OCI-LY7 (cell line): Measurements from ENCODE around the gene KLHL41. TPM values are rescaled to one million over a fixed set of nuclear protein-coding genes. Genes with fewer than 3 reads are reported as not detected.
"Not testable (repeated sequence)": the region's sequence is repeated elsewhere in the genome, so short reads cannot be mapped to it uniquely, and the experiment has no call there.

ENCODE experiments used
- BruUV-seq: library from RNA; stranded (reverse); fragments of 400-500 nt; replicated peaks from 2 replicates; lab custom pipeline; 2021; lab: Mats Ljungman, UMichigan
- CTCF ChIA-PET: fragments of 300-600 bp; sonication (Branson Sonifier 250); formaldehyde crosslinking; loops from one replicate; lab custom pipeline; 2022; ENCODE audit warnings: antibody characterized with exemption; ENCODE audit not compliant: unreplicated experiment; lab: Charles Lee
- POLR2A ChIA-PET: fragments of 300-600 bp; sonication (Branson Sonifier 250); formaldehyde crosslinking; loops from one replicate; lab custom pipeline; 2022; ENCODE audit warnings: antibody characterized with exemption; lab: Charles Lee
- DNase-seq: peaks from one replicate; pipeline ENCODE4 v3.0.0-alpha.2; 2015; ENCODE audit warnings: low spot score
- H2AFZ ChIP-seq: fragments of 200-600 bp; sonication (generic), shearing (Covaris generic); 2 replicates; pipeline ENCODE4 v1.6.1; 2014; ENCODE audit warnings: mild to moderate bottlenecking, antibody characterized with exemption, low read length, moderate library complexity
- H3K27ac ChIP-seq: fragments of 200-600 bp; sonication (generic); 2 replicates; pipeline ENCODE4 v1.5.1; 2014; ENCODE audit warnings: mixed run types, low read depth, mild to moderate bottlenecking, moderate library complexity, low read length, inconsistent platforms; ENCODE audit not compliant: poor library complexity, severe bottlenecking
- H3K36me3 ChIP-seq: fragments of 200-600 bp; sonication (generic); 2 replicates; pipeline ENCODE4 v1.6.1; 2014; ENCODE audit warnings: mild to moderate bottlenecking, antibody characterized with exemption, low read length, moderate library complexity, mixed read lengths; ENCODE audit not compliant: insufficient read depth
- H3K4me1 ChIP-seq: fragments of 200-600 bp; sonication (generic); 2 replicates; pipeline ENCODE4 v1.5.1; 2014; ENCODE audit warnings: mild to moderate bottlenecking, low read length; ENCODE audit not compliant: insufficient read depth, poor library complexity, severe bottlenecking
- H3K4me2 ChIP-seq: fragments of 200-600 bp; sonication (generic); 2 replicates; pipeline ENCODE4 v1.6.1; 2014; ENCODE audit warnings: mild to moderate bottlenecking, low read length
- H3K4me3 ChIP-seq: fragments of 200-600 bp; sonication (generic); 2 replicates; pipeline ENCODE4 v1.5.1; 2014; ENCODE audit warnings: mild to moderate bottlenecking, low read depth, low read length; ENCODE audit not compliant: poor library complexity, severe bottlenecking
- H3K79me2 ChIP-seq: fragments of 200-600 bp; sonication (generic); 2 replicates; pipeline ENCODE4 v1.6.1; 2016; ENCODE audit warnings: low read depth, mild to moderate bottlenecking, low read length, moderate library complexity, mixed read lengths; ENCODE audit not compliant: insufficient read depth
- H3K9me2 ChIP-seq: fragments of 200-600 bp; sonication (generic); 2 replicates; pipeline ENCODE4 v1.6.1; 2016; ENCODE audit warnings: mild to moderate bottlenecking, low read length, mixed read lengths; ENCODE audit not compliant: insufficient read depth
- H3K9me3 ChIP-seq: fragments of 200-600 bp; sonication (generic); 2 replicates; pipeline ENCODE4 v1.6.1; 2014; ENCODE audit warnings: mild to moderate bottlenecking, mixed run types, low read length, mixed read lengths
- H4K20me1 ChIP-seq: fragments of 200-600 bp; sonication (generic); 2 replicates; pipeline ENCODE4 v1.6.1; 2014; ENCODE audit warnings: mild to moderate bottlenecking, antibody characterized with exemption, low read length, moderate library complexity, mixed read lengths; ENCODE audit not compliant: insufficient read depth
- CTCF ChIP-seq: fragments of 200-600 bp; sonication (generic); conservative IDR thresholded peaks from 2 replicates; pipeline ENCODE4 v1.5.1; 2014; ENCODE audit warnings: mild to moderate bottlenecking, antibody characterized with exemption, low read length, moderate library complexity, mixed read lengths
- EZH2phosphoT487 ChIP-seq: fragments of 200-600 bp; sonication (generic); IDR thresholded peaks from 2 replicates; pipeline ENCODE4 v1.6.1; 2018; ENCODE audit warnings: low read depth, borderline replicate concordance, mild to moderate bottlenecking, mixed run types, antibody characterized with exemption, low read length, moderate library complexity, mixed read lengths
- intact Hi-C: fragments of 100-400 bp; cut with micrococcal nuclease; formaldehyde crosslinking; loops from one replicate; pipeline ENCODE4 v1.10.0; 2022; ENCODE audit not compliant: unreplicated experiment
- total RNA-seq, 2 experiments: library from RNA; depleted of rRNA in 1 of 2; stranded (reverse); fragments of >200 nt in 1 of 2; shearing (Covaris generic) in 1 of 2; gene quantifications; 2 replicates each; pipeline ENCODE4 v1.2.3, GENCODE V29; 2014 to 2022

KLHL41 gene
- total RNA-seq, 2 experiments from 2014 or later: not detected

- H3K4me3 ChIP-seq: peak within 1 kb of the TSS; percentile 92
- H3K9me3 ChIP-seq: no peaks in the 10 kb centered on the region
- intact Hi-C loops: loop anchor here (1.0 kb wide), 1 partner anchor 11 kb away; the partner anchor contains the start of gene PPIG
- CTCF ChIA-PET: interaction anchor here (1.0 to 1.1 kb wide), 2 partner anchors 11 to 42 kb away, joined by 3 to 4 read pairs; partner anchors contain the start of gene PPIG
- peak within 1 kb of the TSS; percentile 95 for H3K4me2 ChIP-seq
- POLR2A ChIA-PET: interaction anchor here (0.9 to 2.8 kb wide), 9 partner anchors 10 to 230 kb away, joined by 3 to 39 read pairs (median 4); partner anchors contain the start of gene PPIG
- TF ChIP-seq EZH2phosphoT487 (no peak), CTCF (no peak)
- peaks cover 45% of the 10 kb centered on the region for H3K79me2 ChIP-seq
- no peaks in the 10 kb centered on the region for H3K9me2 ChIP-seq
- DNase-seq: peak; percentile 96
- peak within 1 kb of the TSS; percentile 56 for H3K27ac ChIP-seq
- H3K36me3 ChIP-seq: peaks cover 22% of the 10 kb centered on the region
- H2AFZ ChIP-seq: peak within 1 kb of the TSS; percentile 95
- H4K20me1 ChIP-seq: peaks cover 5% of the 10 kb centered on the region; the same call in 1 of the 2 replicates
- H3K4me1 ChIP-seq: peaks cover 19% of the 10 kb centered on the region
- BruUV-seq: TSS peak; percentile 73
These were observed 63.9 kb downstream of the KLHL41 start, which contains the start of gene FASTKD1 for GRCh38 chr2:169573160-169573973. Gene FASTKD1, minus strand, starts transcription at chr2:169573865. Its CDS starts 1,836 bp downstream, at chr2:169572029.

GRCh38 chr2:169573974-169574299 is 64.4 kb downstream of the KLHL41 start:
- Histone ChIP-seq H3K9me3 (no peaks in the 10 kb centered on the region), H3K9me2 (no peaks in the 10 kb centered on the region), H3K79me2 (peaks cover 45% of the 10 kb centered on the region), H4K20me1 (peaks cover 5% of the 10 kb centered on the region; the same call in 1 of the 2 replicates), H3K27ac (no peak overlapping the region), H3K4me3 (peak overlapping the region; percentile 92), H3K36me3 (peaks cover 19% of the 10 kb centered on the region), H2AFZ (peak overlapping the region; percentile 95; the same call in 1 of the 2 replicates), H3K4me2 (peak overlapping the region; percentile 34; the same call in 1 of the 2 replicates), H3K4me1 (peaks cover 19% of the 10 kb centered on the region)
- CTCF ChIA-PET: interaction anchor here (1.0 kb wide), 1 partner anchor 11 kb away, joined by 4 read pairs; the partner anchor contains the start of gene PPIG
- DNase-seq: no peak
- no TSS peak for BruUV-seq
- POLR2A ChIA-PET: interaction anchor here (1.0 to 2.8 kb wide), 4 partner anchors 9 to 66 kb away, joined by 3 to 39 read pairs (median 4); partner anchors contain the start of gene PPIG
- intact Hi-C loops: loop anchor here (1.0 kb wide), 1 partner anchor 10 kb away; the partner anchor contains the start of gene PPIG
- no peak for TF ChIP-seq EZH2phosphoT487
- TF ChIP-seq CTCF: no peak

GRCh38 chr2:169574539-169574938 is 65.0 kb downstream of the KLHL41 start:
- H3K27ac ChIP-seq, H4K20me1 ChIP-seq, BruUV-seq, H3K9me3 ChIP-seq, DNase-seq, H3K4me3 ChIP-seq, intact Hi-C loops, H2AFZ ChIP-seq, CTCF ChIA-PET, H3K9me2 ChIP-seq, H3K4me2 ChIP-seq: not testable (repeated sequence)
- Histone ChIP-seq H3K4me1 (peaks cover 19% of the 10 kb centered on the region), H3K36me3 (peaks cover 16% of the 10 kb centered on the region), H3K79me2 (peaks cover 39% of the 10 kb centered on the region)
- POLR2A ChIA-PET: interaction anchor here (1.0 kb wide), 1 partner anchor 24 kb away, joined by 3 read pairs; no protein-coding TSS in a partner anchor

- intact Hi-C loops, H4K20me1 ChIP-seq, H2AFZ ChIP-seq, H3K4me3 ChIP-seq, BruUV-seq, DNase-seq, H3K4me2 ChIP-seq, H3K9me3 ChIP-seq, H3K27ac ChIP-seq, CTCF ChIA-PET, POLR2A ChIA-PET, H3K9me2 ChIP-seq: not testable (repeated sequence)
- peaks cover 16% of the 10 kb centered on the region for H3K4me1 ChIP-seq
- H3K79me2 ChIP-seq: peaks cover 32% of the 10 kb centered on the region
- peaks cover 12% of the 10 kb centered on the region for H3K36me3 ChIP-seq
These were observed 65.8 kb downstream of the KLHL41 start for GRCh38 chr2:169575264-169575663.
